ENCODE measurements around the gene APOC4.
"Not testable (repeated sequence)": the region's sequence is repeated elsewhere in the genome, so short reads cannot be mapped to it uniquely, and the experiment has no call there.

Gene APOC4

DNA sequence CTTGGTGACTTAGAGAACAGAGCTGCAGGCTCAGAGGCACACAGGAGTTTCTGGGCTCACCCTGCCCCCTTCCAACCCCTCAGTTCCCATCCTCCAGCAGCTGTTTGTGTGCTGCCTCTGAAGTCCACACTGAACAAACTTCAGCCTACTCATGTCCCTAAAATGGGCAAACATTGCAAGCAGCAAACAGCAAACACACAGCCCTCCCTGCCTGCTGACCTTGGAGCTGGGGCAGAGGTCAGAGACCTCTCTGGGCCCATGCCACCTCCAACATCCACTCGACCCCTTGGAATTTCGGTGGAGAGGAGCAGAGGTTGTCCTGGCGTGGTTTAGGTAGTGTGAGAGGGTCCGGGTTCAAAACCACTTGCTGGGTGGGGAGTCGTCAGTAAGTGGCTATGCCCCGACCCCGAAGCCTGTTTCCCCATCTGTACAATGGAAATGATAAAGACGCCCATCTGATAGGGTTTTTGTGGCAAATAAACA is 17.8 kb upstream of the APOC4 start:
- FAIRE-seq, result no peak

DNA sequence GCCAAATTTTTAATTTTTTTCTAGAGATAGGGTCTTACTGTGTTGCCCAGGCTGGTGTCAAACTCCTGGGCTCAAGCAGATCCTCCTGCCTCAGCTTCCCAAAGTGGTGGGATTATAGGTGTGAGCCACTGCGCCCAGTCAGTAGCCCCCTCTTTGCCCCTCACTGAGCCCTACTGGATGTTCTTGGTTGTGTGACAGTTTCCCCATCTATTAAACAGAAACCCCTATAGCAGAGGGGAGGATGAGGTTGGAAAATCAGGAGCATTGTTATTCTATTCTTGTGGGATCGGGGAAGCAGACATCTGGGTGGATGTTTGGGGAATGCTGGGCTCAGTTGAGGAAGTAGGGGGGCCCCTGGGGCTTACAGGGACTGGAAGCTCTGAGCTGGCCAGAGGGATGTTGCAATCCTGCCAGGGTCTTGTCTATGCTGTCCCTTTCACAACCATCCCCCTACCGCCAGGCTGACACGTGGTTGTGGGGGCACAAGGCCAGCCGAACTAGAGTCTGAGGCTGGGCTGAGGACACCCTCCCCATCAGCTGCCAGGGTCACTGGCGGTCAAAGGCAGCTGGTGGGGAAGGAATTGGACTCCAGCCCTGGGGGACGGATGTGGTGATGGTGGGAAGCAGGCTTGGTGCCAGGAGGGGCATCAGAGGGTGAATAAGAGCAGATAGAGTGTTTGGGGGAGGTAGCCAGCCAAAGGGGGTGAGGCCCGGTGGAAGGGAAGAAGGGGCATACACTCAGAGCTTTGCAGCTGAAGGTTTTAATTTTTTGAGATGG is 16.7 kb upstream of the APOC4 start:
- FAIRE-seq, result no peak

DNA sequence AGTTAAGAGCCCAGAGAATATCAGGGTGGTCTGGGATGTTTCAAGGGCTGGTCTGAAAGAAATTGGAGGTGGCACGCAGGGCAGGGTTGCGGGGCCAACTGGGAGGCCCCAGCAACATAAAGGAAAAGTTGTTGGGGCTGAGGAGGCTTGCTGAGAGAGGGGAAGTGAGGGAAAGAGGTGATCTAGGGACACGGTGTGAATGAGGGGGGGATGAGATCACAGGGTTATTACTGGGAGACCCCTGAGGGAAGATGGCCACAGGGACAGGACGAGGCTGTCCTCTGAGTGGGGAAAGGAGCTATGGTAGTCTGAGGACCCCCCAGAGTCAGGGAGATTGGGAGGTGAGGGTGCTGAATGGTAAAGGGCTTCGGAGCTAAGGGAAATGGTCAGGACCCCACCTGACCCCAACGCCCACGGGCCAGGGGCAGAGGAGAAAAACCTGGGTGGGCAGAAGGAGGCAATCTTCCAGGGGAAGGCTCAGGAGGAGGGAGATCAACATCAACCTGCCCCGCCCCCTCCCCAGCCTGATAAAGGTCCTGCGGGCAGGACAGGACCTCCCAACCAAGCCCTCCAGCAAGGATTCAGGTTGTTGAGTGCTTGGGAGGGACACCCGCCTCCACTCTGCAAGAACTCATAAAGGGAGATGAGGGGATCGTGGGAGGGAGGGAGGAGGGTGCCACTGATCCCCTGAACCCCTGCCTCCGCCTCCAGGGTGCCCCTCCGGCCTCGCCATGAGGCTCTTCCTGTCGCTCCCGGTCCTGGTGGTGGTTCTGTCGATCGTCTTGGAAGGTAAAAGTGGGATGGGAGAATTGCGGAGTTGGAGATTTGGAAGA is 15.6 kb upstream of the APOC4 start:
- FAIRE-seq, result not testable (repeated sequence)

DNA sequence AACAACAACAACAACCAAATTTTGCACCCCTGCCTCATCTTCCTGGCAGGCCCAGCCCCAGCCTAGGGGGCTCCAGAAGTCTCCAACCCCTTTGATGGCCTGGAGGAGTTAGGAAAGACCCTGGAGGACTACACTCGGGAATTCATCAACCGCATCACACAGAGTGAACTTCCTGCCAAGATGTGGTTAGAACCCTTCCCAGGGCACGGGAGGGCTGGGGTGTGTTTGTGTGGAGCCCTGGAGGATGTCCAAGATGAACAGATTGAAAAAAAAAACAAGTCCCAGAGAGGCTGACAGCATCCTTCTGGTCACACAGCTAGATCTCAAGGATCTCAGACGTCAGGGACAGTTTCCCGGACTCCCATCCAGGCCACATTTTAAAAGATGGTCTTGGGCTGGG is 14.3 kb upstream of the APOC4 start:
- FAIRE-seq, result no peak

DNA sequence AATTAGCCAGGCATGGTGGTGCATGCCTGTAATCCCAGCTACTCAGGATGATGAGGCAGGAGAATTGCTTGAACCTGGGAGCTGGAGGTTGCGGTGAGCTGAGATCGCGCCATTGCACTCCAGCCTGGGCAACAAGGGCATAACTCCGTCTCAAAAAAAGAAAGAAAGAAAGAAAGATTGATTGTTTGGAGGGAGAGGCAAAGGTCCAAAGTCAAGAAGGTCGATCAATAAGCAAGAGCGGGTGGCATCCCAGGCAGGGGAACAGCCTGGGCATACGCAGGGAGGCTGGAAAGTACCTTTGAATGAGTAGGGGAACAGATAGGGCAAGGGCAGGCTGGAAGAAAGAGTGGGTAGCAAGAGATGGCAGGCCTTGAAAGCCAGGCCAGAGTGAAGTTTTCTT is 11.9 kb upstream of the APOC4 start:
- FAIRE-seq, result no peak

DNA sequence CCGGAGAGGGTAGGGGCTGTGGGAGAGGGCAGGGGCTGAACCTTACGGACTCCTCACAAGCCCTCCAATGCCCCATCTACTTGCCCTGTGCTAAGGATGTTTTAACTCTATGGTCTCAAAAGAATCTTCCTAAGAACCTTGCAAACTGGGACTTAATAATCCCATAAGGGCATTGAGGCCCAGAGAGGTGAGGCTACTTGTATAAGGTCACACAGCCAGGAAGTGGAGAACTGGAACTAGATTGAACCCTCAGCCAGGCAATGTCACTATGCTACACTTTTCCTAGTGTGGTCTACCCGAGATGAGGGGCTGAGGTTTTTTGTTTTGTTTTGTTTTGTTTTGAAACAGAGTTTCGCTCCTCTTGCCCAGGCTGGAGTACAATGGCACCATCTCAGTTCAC is 10.5 kb upstream of the APOC4 start:
- FAIRE-seq, result no peak

DNA sequence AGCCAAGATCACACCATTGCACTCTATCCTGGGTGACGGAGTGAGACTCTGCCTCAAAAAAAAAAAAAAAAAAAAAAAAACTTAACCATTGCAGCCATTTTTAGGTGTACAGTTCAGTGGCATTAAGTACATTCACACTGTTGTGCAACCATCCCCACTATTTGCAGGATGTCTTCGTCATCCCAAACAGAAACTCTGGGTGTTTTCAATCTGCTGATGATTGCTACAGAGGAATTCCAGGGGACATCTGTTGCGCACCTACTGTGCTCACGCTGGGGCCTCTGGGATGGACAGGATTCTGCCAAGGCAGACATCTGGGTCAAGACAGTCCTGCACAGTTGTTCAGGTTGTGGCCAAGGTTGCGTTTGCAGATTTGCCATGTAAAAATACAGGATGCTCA is 2.4 kb upstream of the APOC4 start:
- FAIRE-seq, result no peak

DNA sequence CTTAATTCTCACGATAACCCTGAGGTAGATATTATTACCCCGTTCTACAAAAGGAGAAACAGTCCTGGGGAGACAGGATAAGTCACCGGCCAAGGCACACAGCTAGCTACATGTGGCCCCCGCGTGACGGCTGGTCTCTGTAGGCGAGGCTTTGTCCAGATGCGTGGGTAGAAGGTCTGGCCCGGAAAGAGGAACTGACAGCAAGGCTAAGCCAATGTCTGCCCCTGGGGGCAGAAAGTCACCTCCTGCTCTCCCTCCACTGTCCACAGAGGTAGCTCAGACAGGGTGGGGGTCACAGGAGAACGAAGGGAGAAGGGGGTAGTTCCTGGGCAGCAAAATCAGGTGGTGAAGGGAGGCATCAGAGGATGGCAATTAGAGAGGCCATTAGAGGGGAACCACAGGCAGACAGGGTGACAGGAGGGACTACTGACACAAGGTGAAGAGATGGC is 1.8 kb downstream of the APOC4 start:
- FAIRE-seq, result no peak

DNA sequence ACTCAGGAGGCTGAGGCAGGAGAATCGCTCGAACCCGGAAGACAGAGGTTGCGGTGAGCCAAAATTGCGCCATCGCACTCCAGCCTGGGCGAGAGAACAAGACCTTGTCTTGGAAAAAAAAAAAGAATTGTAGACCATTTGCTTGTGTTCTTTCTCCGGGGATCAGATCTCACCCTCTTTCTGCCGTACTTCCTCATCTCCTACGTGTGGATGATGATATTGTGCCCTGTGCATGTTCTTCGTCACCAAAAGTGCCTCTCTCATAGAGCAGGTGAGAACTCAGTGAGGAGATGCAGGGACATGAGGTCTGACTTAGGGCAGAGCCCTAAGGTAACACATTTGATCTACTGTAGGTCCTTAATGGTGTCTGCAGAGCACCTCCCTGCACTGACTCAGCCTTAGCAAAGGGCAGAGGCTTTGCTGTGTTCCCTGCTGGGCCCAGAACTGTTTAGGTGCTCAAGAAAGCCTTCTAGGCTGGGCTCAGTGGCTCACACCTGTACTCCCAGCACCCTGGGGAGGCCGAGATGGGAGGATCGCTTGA is 5.1 kb downstream of the APOC4 start:
- no peak for FAIRE-seq

DNA sequence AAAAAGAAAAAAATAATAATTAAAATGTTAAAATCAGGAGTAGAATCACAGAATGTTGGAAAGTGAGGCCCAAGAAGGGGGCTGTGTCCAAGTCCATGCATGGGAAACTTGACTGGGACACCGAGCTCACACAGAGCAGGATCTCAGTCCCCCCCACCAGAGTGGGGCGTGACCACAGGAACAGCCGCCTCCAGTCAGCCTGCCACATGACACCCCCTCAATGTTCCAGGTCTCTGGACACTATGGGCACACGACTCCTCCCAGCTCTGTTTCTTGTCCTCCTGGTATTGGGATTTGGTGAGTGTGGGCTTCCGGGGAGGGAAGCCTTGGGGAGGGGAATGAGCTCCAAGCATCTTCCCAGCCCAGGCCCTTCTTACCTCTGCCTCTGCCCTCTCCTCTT is 6.2 kb downstream of the APOC4 start:
- FAIRE-seq, result no peak

DNA sequence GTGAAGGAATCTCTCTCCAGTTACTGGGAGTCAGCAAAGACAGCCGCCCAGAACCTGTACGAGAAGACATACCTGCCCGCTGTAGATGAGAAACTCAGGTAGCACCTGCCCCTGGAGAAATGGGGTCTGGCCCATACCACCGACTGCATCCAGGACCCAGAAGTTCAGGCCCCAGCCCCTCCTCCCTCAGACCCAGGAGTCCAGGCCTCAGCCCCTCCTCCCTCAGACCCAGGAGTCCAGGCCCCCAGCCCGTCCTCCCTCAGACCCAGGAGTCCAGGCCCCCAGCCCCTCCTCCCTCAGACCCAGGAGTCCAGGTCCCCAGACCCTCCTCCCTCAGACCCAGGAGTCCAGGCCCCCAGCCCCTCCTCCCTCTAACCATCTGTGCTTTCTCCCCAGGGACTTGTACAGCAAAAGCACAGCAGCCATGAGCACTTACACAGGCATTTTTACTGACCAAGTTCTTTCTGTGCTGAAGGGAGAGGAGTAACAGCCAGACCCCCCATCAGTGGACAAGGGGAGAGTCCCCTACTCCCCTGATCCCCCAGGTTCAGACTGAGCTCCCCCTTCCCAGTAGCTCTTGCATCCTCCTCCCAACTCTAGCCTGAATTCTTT is 6.8 kb downstream of the APOC4 start:
- no peak for FAIRE-seq

DNA sequence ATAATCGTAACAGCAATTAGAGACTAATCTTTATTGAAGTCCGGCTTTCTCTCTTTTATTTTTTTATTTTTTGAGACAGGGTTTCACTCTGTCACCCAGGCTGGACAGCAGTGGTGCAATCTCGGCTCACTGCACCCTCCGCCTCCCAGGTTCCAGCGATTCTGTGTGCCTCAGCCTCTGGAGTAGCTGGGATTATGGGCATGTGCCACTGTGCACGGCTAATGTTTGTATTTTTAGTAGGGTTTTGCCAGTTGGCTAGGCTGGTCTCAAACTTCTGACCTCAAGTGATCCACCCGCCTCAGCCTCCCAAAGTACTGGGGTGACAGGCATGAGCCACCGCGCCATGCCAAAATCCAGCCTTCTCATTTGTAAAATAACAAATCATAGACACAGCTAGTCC is 7.5 kb downstream of the APOC4 start:
- FAIRE-seq, result no peak

DNA sequence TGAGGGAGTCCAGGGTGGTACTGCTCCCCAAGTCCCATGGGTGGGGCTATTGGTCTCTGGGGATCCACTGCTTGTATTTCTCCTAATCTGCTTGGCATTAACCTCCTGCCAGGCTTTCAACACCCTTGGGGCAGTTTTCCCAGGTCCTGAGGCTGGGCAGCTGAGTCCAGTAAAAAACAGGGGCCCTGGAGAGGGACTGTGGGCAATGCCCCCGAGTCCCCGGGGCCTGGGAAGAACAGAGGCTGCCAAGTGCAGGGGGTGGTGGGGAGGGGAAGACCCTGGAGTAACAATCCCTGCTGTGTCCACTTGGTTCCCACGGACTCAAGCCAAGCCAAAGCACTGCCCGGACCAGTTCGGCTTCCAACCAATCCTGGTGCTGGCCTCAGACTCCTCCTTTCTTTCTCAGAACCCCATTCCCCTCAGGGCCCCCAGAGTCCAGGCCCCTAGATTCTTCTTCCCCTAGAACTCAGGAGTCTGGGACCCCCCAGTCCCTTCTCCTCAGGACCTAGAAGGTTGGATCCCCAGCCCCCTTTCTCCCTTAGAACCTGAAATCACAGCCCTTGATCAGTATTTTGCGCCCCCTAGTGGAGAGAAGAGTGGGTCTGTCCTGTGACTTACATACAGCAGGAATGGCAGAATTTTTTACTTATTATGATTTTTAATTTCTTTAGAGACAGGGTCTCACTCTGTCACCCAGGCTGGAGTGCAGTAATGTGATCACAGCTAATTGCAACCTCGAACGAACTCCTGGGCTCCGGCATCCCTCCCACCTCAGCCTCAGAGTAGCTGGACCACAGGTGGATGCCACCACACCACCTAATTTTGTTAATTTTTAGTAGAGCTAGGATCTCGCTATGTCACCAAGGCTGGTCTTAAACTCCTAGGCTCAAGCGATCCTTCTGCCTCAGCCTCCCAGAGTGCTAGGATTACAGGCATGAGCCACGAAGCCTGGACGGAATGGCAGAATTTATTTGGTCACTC is 9.4 kb downstream of the APOC4 start:
- FAIRE-seq, result no peak

DNA sequence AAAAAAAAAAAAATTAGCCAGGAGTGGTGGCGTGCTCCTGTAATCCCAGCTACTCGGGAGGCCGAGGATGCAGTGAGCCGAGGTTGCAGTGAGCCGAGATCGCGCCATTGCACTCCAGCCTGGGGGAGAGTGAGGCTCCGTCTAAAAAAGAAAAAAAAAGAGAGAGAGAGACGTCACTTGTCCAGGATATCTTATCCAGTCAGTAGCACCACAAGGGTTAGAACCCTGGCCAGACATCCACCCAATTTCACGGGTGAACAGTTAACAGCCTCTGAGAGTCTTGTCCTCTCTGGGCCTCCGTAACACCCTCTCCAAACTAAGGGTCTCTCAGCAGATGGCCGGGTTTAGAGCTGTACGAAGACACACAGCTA is 12.2 kb downstream of the APOC4 start:
- FAIRE-seq, result no peak

DNA sequence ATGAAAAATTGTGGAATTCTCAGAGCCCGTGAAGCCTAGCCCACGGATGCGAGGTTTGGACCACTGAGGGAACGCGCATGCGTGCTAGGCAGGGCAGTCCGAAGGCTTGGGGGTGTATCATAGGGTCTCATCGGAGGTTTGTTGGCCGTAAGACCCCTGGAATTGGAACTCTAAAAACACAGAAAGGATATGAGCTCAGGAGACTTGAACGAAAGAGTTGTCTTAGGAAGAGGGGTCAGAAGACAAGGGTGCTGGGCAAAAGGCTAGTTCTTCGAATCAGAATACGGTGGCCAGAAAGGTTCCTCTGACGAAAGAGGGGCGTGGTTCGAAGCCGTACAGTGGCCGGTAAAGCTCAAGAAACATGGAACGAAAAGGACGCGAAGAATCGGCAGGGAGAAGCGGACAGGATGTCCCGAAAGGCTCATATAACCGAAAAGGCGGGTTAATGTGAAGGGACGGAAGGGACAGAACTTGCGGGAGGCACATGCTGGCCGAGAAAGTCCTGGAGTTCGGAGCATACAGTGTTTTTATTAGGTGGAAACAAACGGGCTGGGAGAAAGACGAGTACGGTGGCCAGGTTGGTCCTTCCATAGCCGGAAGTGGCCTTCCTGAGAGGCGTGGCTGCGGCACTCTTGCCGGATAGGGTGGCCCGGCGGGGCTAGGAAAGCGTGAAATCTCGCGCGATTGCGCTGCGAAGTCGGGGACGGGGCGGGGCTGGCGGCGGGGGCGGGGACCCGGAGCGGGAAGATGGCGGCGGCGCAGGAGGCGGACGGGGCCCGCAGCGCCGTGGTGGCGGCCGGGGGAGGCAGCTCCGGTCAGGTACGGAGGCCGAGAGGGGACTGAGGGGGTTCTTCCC is 12.8 kb downstream of the APOC4 start, which contains the start of gene CLPTM1:
Gene CLPTM1 (plus strand): TSS at position 732 of the 856 bp plus-strand sequence. CDS start 16 bp downstream, at position 748.
- FAIRE-seq, result no peak

DNA sequence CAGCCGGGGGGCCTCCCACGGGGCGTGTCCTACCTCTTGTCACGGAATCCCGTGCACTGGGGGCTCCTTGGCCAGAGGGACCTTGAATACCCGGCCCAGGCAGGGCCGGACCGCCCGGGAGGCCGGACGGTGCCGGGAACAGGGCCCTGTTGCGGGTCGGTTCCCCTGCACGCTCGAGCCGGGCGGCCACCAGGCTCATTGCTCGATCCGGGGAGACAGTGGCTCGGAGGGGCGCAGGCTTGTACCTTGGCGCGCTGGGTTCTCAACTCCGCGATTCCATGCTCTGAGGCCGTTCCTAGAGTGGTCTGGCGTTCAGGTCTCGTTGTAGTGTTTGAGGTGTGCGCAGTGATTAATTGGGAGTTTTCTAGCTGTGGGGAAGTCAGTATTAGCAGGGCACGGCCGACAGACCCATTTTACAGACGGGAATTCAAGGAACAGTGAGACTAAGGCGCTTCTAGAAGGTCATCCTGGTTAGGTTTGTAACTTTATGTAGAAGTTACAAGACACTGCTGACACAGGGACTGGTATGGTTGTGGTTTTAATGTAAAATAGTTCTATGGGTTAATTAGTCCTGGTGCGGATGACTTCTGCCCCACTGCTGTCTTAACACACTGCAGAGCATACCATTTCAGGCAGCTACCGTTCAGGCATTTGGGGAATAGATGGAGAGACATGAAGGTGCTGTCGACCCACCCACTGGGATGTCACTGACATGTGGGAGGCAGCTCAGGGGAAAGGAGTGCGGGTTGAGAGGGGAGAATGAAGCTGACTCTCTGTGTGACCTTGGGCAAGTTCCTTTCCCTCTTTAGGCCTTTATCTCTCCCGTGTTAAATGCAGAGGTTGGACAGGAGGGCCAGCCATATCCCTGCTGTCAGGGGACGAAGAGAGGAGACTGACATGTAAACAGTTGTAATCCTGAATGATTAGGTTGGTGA is 13.7 kb downstream of the APOC4 start:
- no peak for FAIRE-seq

DNA sequence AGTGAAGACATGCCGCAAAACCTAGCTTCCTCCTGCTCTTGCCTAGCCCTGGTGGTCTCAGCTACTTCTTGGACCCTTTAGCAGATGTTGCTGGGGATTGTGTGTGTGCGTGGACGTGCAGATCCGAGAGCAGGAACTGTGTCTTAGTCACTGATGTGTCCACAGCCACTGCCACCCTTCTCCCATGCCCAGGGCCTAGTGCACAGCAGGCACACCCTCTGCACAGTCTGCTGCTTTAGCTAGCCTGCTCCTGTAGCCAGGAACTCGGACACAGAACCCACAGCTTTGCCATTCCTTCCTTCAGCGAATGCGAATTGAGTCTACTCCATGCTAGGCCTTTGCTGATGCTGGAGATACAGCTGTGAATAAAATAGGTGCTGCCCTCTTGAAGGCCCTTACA is 15.5 kb downstream of the APOC4 start:
- FAIRE-seq, result no peak

DNA sequence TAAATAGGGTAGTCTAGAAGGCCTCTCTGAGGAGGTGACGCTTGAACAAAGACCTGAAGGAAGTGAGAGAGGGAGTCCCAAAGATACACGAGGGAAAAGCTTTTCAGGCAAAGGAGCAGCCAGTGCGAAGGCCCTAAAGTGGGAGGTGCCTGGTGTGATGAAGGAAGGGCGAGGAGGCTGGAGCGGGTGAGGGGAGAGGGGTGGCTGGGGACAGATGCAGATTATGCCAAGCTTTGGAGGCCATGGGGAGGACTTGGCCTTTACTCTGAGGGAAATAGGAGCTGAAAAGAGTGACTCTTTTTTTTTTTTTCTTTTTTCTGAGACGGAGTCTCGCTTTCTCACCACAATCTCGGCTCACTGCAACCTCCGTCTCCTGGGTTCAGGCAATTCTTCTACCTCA is 16.1 kb downstream of the APOC4 start:
- no peak for FAIRE-seq

DNA sequence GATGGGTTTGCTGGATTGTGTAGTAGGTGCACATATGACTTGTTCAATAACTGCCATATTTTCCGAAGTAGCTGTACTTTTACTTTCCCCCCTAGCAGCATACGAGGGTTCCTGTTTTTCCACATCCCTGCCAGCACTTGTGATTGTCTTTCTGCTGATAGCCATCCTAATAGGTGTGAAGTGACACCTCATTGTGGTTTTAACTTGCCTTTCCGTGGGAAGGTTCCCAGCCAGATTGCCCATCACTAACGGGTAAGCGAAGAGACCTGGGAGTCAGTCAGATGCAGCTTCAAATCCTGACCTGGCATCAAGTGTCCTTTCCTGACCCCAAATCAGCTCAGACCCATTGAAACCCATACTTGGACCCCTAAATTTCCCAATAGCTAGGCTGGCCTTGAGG is 17.7 kb downstream of the APOC4 start:
- no peak for FAIRE-seq
